MM.1S (cell line): ENCODE data around the gene GH1.
"Not testable (repeated sequence)": the region's sequence is repeated elsewhere in the genome, so short reads cannot be mapped to it uniquely, and the experiment has no call there.

Experiments used
- DNase-seq: peaks from one replicate; pipeline ENCODE4 v3.0.0-alpha.2; 2015
- H2AFZ ChIP-seq: fragments of 300-600 bp; sonication (generic); 2 replicates; pipeline ENCODE4 v1.6.0; 2016; ENCODE audit warnings: antibody characterized with exemption, low read length
- H3F3A ChIP-seq: fragments of 300-600 bp; sonication (generic); 2 replicates; pipeline ENCODE4 v1.6.1; 2016; ENCODE audit warnings: mild to moderate bottlenecking, antibody characterized with exemption, low read length, moderate library complexity, mixed read lengths; ENCODE audit not compliant: insufficient read depth
- H3K27ac ChIP-seq: fragments of 300-600 bp; sonication (generic); 2 replicates; pipeline ENCODE4 v1.5.1; 2016; ENCODE audit warnings: mild to moderate bottlenecking, low read length
- H3K27me3 ChIP-seq: fragments of 300-600 bp; sonication (generic); replicated peaks from 2 replicates; pipeline ENCODE4 v1.6.0; 2016; ENCODE audit warnings: low read length; ENCODE audit not compliant: insufficient read depth
- H3K36me3 ChIP-seq: fragments of 300-600 bp; sonication (generic); replicated peaks from 2 replicates; pipeline ENCODE4 v1.6.1; 2016; ENCODE audit warnings: mild to moderate bottlenecking, low read length, mixed read lengths; ENCODE audit not compliant: insufficient read depth
- H3K4me1 ChIP-seq: fragments of 300-600 bp; sonication (generic); 2 replicates; pipeline ENCODE4 v1.6.1; 2016; ENCODE audit warnings: low read length, mixed read lengths
- H3K4me2 ChIP-seq: fragments of 300-600 bp; sonication (generic); 2 replicates; pipeline ENCODE4 v1.6.0; 2016; ENCODE audit warnings: low read depth, low read length
- H3K4me3 ChIP-seq: fragments of 300-600 bp; sonication (generic); 2 replicates; pipeline ENCODE4 v1.5.1; 2016; ENCODE audit warnings: low read length, mixed read lengths
- H3K79me2 ChIP-seq: fragments of 300-600 bp; sonication (generic); 2 replicates; pipeline ENCODE4 v1.6.1; 2016; ENCODE audit warnings: mixed run types, low read length, mixed read lengths
- H3K9ac ChIP-seq: fragments of 300-600 bp; sonication (generic); 2 replicates; pipeline ENCODE4 v1.6.1; 2016; ENCODE audit warnings: low read length, mixed read lengths
- H3K9me2 ChIP-seq: fragments of 300-600 bp; sonication (generic); replicated peaks from 2 replicates; pipeline ENCODE4 v1.6.1; 2016; ENCODE audit warnings: mild to moderate bottlenecking, low read length, mixed read lengths; ENCODE audit not compliant: insufficient read depth
- H3K9me3 ChIP-seq: fragments of 300-600 bp; sonication (generic); replicated peaks from 2 replicates; pipeline ENCODE4 v1.6.1; 2016; ENCODE audit warnings: mild to moderate bottlenecking, low read length, mixed read lengths; ENCODE audit not compliant: insufficient read depth
- H4K20me1 ChIP-seq: fragments of 300-600 bp; sonication (generic); 2 replicates; pipeline ENCODE4 v1.6.1; 2016; ENCODE audit warnings: mild to moderate bottlenecking, low read length, moderate library complexity, mixed read lengths; ENCODE audit not compliant: insufficient read depth

GH1 gene

DNA sequence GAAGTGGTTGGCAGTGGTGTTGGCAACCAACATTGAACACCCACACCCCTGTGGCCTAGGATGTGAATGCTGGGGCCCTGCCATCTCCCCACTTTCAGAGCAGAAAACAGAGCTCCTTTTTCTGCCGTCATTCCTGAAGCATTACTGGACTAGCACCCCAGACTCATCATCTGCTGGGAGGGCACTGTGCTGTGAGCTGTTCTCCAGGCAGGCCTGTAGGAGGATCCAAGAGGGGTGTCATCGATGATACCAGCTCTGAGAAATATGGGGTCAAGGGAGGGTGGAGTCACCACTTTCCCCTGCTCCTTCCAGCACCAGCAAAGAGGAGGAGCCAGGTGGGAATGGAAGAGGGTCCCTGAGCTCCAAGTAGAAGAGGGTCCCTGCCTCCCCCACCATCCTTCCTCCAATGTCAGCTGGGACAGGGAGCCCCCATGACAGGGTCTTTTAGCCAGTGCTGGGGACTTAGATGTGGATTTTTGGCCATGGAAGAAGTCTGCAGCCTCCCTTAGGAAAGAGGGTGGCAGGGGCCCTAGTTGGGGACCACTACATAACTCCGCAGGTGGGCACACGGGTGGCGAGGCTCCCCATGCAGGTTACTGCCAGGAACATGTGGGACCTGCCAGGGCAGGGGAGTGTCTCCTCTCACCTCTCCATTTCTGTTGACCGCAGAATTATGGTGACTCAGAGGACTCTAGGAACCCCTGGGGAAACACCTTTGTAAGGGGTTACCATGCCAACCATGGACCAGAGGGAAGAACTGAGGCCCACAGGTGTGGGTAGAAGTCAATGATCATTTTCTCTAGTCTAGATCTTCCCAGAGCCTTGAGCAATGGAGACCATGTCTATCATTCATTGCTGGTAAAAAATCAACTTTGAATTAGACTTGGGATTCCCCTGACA, 19.5 kb downstream of the GH1 start:
- H3K9me3 ChIP-seq, H3K36me3 ChIP-seq, H3K79me2 ChIP-seq, H3K27ac ChIP-seq, H3K27me3 ChIP-seq, H3K4me3 ChIP-seq, H4K20me1 ChIP-seq, H3K4me2 ChIP-seq, H3F3A ChIP-seq, H2AFZ ChIP-seq, H3K9ac ChIP-seq, H3K9me2 ChIP-seq, H3K4me1 ChIP-seq: not testable (repeated sequence)
- peak; percentile 78 for DNase-seq

DNA sequence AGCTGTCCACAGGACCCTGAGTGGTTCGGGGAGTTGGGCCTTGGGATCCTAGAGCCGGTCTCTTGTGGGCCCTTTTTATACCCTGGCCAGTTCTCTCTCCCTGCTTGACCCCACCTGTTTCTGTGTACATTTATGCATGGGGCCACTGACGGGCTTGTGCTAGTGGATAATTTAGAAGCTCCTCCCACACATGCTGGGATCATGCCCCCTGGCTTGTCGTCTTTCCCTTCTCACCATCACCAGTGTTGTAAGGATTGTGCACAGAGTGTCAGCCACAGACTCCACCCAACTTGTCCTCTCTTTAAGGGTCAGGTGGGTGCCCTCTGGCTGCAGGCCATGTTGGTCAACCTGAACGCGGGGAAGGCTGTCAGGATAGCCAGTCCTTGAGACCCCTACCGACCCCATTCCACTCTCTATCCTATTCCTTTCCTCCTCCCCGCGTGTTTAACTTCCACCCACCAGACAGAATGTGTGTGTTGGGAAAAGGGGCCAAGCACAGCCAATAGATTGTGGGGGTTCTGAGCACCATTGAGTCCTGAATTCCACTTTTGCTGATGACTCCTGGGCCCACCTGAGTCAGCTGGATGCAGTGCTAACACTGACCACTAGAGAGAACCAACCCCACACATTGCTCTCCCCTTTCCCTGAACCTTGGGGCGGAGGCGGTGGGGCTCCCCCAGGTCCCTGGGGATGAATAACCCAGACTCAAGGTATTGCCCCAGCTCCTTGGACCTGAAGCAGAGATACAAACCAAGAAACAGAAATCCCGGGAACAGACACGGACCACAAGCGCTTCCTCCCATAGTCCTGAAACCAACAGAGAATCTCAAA, 21.9 kb downstream of the GH1 start, which contains the start of gene CSH1:
TSS of gene CSH1 (minus strand) at position 51 of the 831 bp plus-strand sequence. CDS start 63 bp downstream, outside the sequence.
- H3K9ac ChIP-seq, H3K9me3 ChIP-seq, H4K20me1 ChIP-seq, H2AFZ ChIP-seq, H3F3A ChIP-seq, DNase-seq, H3K4me1 ChIP-seq, H3K79me2 ChIP-seq, H3K4me2 ChIP-seq, H3K27ac ChIP-seq, H3K4me3 ChIP-seq, H3K36me3 ChIP-seq, H3K9me2 ChIP-seq, H3K27me3 ChIP-seq: not testable (repeated sequence)

DNA sequence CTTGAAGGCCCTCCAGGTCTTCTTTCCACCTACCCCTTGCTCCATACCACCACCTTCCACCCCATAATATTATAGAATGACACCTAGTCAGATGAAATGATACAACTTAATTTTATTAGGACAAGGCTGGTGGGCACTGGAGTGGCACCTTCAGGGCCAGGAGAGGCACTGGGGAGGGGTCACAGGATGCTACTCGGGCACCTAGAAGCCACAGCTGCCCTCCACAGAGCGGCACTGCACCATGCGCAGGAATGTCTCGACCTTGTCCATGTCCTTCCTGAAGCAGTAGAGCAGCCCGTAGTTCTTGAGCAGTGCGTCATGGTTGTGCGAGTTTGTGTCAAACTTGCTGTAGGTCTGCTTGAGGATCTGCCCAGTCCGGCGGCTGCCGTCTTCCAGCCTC, 23.8 kb downstream of the GH1 start:
- H3K36me3 ChIP-seq, H3K4me2 ChIP-seq: not testable (repeated sequence)

DNA sequence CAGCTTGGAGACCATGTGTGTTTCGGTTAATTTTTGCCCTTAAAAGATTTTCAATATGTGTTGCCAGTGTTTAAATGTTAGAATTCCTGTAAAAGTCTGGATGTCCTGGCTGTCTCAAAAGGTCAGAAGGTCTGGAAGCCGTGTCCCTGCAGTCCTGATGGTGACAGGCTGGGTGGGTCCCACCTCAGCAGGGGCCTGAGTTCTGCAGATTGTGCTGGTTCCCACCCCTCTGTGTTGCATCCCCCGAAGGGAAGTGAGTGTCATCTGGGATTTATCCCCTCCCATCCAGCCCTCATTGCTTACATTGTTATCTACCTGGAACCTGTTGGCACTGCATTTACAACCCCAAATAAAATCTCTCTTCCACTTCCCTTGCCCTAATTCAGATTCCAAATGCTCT, 24.6 kb downstream of the GH1 start:
- not testable (repeated sequence) for H3K36me3 ChIP-seq, DNase-seq, H3F3A ChIP-seq, H3K79me2 ChIP-seq, H3K4me2 ChIP-seq, H3K4me3 ChIP-seq, H4K20me1 ChIP-seq, H3K27me3 ChIP-seq, H2AFZ ChIP-seq, H3K9me2 ChIP-seq, H3K4me1 ChIP-seq, H3K9me3 ChIP-seq, H3K9ac ChIP-seq, H3K27ac ChIP-seq

More for the DNA sequence above, 23.8 kb downstream of the GH1 start:
- H3K27me3 ChIP-seq, H3K27ac ChIP-seq, H2AFZ ChIP-seq, H3K9ac ChIP-seq, H3K79me2 ChIP-seq, DNase-seq, H3K4me1 ChIP-seq, H4K20me1 ChIP-seq, H3K9me3 ChIP-seq, H3K9me2 ChIP-seq, H3F3A ChIP-seq, H3K4me3 ChIP-seq: not testable (repeated sequence)

DNA sequence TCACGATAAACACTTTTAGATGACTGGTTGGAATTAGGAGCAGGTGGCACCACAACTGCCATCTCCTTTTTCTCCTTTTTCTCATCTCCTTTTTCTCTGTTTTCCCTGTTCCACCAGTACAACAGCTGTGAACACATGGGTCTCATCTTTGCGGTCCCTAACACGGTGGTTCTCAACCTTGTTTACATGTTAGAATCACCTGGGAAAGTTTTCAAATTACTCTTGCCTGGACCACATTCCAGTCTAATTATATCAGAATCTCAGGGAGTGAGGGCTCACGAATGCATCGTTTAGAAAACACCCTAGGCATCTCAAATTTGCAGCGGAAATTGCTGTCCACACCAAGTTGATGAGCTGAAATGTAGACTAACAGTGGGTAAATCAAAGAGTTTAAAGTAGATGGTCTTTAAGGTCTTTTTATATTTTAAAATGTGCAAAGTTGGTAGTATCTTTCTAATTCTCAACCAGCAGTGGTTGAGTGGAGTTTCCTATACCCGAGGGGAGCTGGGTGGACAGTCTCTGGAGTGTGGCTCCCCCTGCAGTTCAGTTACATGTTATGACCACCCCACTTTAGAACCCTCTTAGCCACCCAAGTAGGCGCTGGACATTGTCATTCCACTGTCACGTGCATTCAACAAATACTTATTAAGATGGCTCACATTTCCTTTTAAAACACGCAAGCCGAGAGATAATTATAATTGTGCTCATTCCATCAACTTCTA, 26.2 kb downstream of the GH1 start:
- not testable (repeated sequence) for H3K4me1 ChIP-seq, H2AFZ ChIP-seq, H3K36me3 ChIP-seq, H3K4me2 ChIP-seq, H4K20me1 ChIP-seq, DNase-seq, H3K79me2 ChIP-seq, H3F3A ChIP-seq, H3K27me3 ChIP-seq, H3K9ac ChIP-seq, H3K27ac ChIP-seq, H3K9me3 ChIP-seq, H3K4me3 ChIP-seq, H3K9me2 ChIP-seq
